ENCODE results near the gene SAMD11. TPM values are rescaled to one million over a fixed set of nuclear protein-coding genes. Genes with fewer than 3 reads are reported as not detected.
"Not testable (repeated sequence)": the region's sequence is repeated elsewhere in the genome, so short reads cannot be mapped to it uniquely, and the experiment has no call there.

Gene SAMD11
- total RNA-seq, result 16.6 and 19.5 TPM in 2 replicates
- long read RNA-seq, partial matches to known transcripts, result 0 of 1 reads
- long read RNA-seq, other reads (novel, unspliced or antisense), result 1 of 1 reads

- H3K27me3 Mint-ChIP-seq (ENCODE audit: unreplicated experiment), result peaks cover 10% of the 10 kb centered on the region
- no peak within 1 kb of the TSS for H3K27ac Mint-ChIP-seq (ENCODE audit: unreplicated experiment)
- TF ChIP-seq CTCF (IDR thresholded peaks at IDR 0.05), result no peak
- H3K9me3 Mint-ChIP-seq (ENCODE audit: unreplicated experiment), result no peaks in the 10 kb centered on the region
- no peaks in the 10 kb centered on the region for H3K36me3 Mint-ChIP-seq (ENCODE audit: unreplicated experiment)
- H3K4me3 Mint-ChIP-seq (ENCODE audit: unreplicated experiment), result peak within 1 kb of the TSS; percentile 74
- peak; percentile 91 for DNase-seq (ENCODE audit: extremely low spot score, unreplicated experiment)
- peaks cover 28% of the 10 kb centered on the region for H3K4me1 Mint-ChIP-seq (ENCODE audit: unreplicated experiment)
Observed at GRCh38 chr1:923131-923990, at the start of gene SAMD11. Gene SAMD11, plus strand, starts transcription at chr1:923923. Its CDS starts 509 bp downstream, at chr1:924432.

GRCh38 chr1:876428-877208 is 47.1 kb upstream of the SAMD11 start:
- not testable (repeated sequence) for H3K4me1 Mint-ChIP-seq (ENCODE audit: unreplicated experiment); DNase-seq (ENCODE audit: extremely low spot score, unreplicated experiment); H3K9me3 Mint-ChIP-seq (ENCODE audit: unreplicated experiment); H3K27ac Mint-ChIP-seq (ENCODE audit: unreplicated experiment); H3K36me3 Mint-ChIP-seq (ENCODE audit: unreplicated experiment); H3K4me3 Mint-ChIP-seq (ENCODE audit: unreplicated experiment)
- H3K27me3 Mint-ChIP-seq (ENCODE audit: unreplicated experiment), result peaks cover 58% of the 10 kb centered on the region

GRCh38 chr1:877209-877986 is 46.3 kb upstream of the SAMD11 start:
- H3K36me3 Mint-ChIP-seq (ENCODE audit: unreplicated experiment); H3K4me3 Mint-ChIP-seq (ENCODE audit: unreplicated experiment); DNase-seq (ENCODE audit: extremely low spot score, unreplicated experiment); H3K9me3 Mint-ChIP-seq (ENCODE audit: unreplicated experiment); H3K27ac Mint-ChIP-seq (ENCODE audit: unreplicated experiment); H3K4me1 Mint-ChIP-seq (ENCODE audit: unreplicated experiment): not testable (repeated sequence)
- peaks cover 62% of the 10 kb centered on the region for H3K27me3 Mint-ChIP-seq (ENCODE audit: unreplicated experiment)

- not testable (repeated sequence) for H3K36me3 Mint-ChIP-seq (ENCODE audit: unreplicated experiment)
Observed at GRCh38 chr1:880511-880910, 43.2 kb upstream of the SAMD11 start.

GRCh38 chr1:880915-881314 is 42.8 kb upstream of the SAMD11 start:
- not testable (repeated sequence) for DNase-seq (ENCODE audit: extremely low spot score, unreplicated experiment); H3K27ac Mint-ChIP-seq (ENCODE audit: unreplicated experiment); H3K4me3 Mint-ChIP-seq (ENCODE audit: unreplicated experiment); H3K4me1 Mint-ChIP-seq (ENCODE audit: unreplicated experiment); H3K36me3 Mint-ChIP-seq (ENCODE audit: unreplicated experiment); H3K9me3 Mint-ChIP-seq (ENCODE audit: unreplicated experiment)
- H3K27me3 Mint-ChIP-seq (ENCODE audit: unreplicated experiment), result peaks cover 78% of the 10 kb centered on the region

More at GRCh38 chr1:880511-880910, 43.2 kb upstream of the SAMD11 start:
- H3K27ac Mint-ChIP-seq (ENCODE audit: unreplicated experiment); H3K9me3 Mint-ChIP-seq (ENCODE audit: unreplicated experiment); DNase-seq (ENCODE audit: extremely low spot score, unreplicated experiment); H3K4me3 Mint-ChIP-seq (ENCODE audit: unreplicated experiment); H3K4me1 Mint-ChIP-seq (ENCODE audit: unreplicated experiment): not testable (repeated sequence)
- peaks cover 74% of the 10 kb centered on the region for H3K27me3 Mint-ChIP-seq (ENCODE audit: unreplicated experiment)

GRCh38 chr1:886311-886710 is 37.4 kb upstream of the SAMD11 start:
- Mint-ChIP-seq H3K4me1 (ENCODE audit: unreplicated experiment) (no peaks in the 10 kb centered on the region), H3K36me3 (ENCODE audit: unreplicated experiment) (no peaks in the 10 kb centered on the region), H3K9me3 (ENCODE audit: unreplicated experiment) (no peaks in the 10 kb centered on the region), H3K4me3 (ENCODE audit: unreplicated experiment) (no peak overlapping the region), H3K27ac (ENCODE audit: unreplicated experiment) (no peak overlapping the region), H3K27me3 (ENCODE audit: unreplicated experiment) (peaks cover 80% of the 10 kb centered on the region)
- no peak for TF ChIP-seq CTCF (IDR thresholded peaks at IDR 0.05)
- DNase-seq (ENCODE audit: extremely low spot score, unreplicated experiment), result no peak

All from osteocyte (in vitro differentiated cells).